ENCODE data around the gene CLDN7. TPM values are rescaled to one million over a fixed set of nuclear protein-coding genes. Genes with fewer than 3 reads are reported as not detected.

The CLDN7 gene
- total RNA-seq, 1 experiment from 2014 or later: 286 TPM

GRCh38 chr17:7214300-7215135 lies 47.8 kb downstream of the CLDN7 start:
- no TSS peak for BruUV-seq (replicated peaks)
- H4K20me1 ChIP-seq (ENCODE audit: insufficient read depth): no peaks in the 10 kb centered on the region
- ATAC-seq (peak; percentile 83), DNase-seq (ENCODE audit: low read depth, low spot score) (peak; percentile 96)
- peaks cover 10 to 55% of the 10 kb centered on the region in 2 experiments; a peak in 3 of 4 replicates for H3K4me1 ChIP-seq (ENCODE audit: control insufficient read depth in 1 of 2, insufficient read depth in 2 of 2, low read length in 2 of 2)
- no peaks in the 10 kb centered on the region for H3K79me2 ChIP-seq (ENCODE audit: insufficient read depth, low read length)
- peak overlapping the region; percentile 43 for H3K9ac ChIP-seq (ENCODE audit: low read length)
- H3K9me2 ChIP-seq (ENCODE audit: insufficient read depth): no peaks in the 10 kb centered on the region
- peak overlapping the region; percentile 43 for H3K27ac ChIP-seq (ENCODE audit: low read depth, low read length)
- ChIA-PET CTCF (interaction anchor here (1.0 to 2.7 kb wide), 3 partner anchors 52 to 179 kb away, joined by 3 to 19 read pairs (median 3); partner anchors contain the start of gene SLC16A13), POLR2A (interaction anchor here (0.5 to 1.3 kb wide), 4 partner anchors 23 to 169 kb away, joined by 3 to 4 read pairs (median 4); partner anchors contain the start of gene GABARAP), RAD21 (ENCODE audit: low non-redundant PET in 1 of 2, low total read pairs in 2 of 2, uncharacterized antibody in 2 of 2, unreplicated experiment in 2 of 2) (interaction anchor here (0.7 to 1.1 kb wide), 2 partner anchors 169 to 1755 kb away, joined by 3 read pairs; no protein-coding TSS in a partner anchor)
- no peaks in the 10 kb centered on the region for H3K27me3 ChIP-seq (ENCODE audit: insufficient read depth, low read length)
- no peaks in the 10 kb centered on the region for H3K36me3 ChIP-seq (ENCODE audit: control insufficient read depth in 1 of 2, insufficient read depth in 2 of 2, low read length in 2 of 2)
- no peak overlapping the region for H2AFZ ChIP-seq (ENCODE audit: low read depth, low read length, poor library complexity, severe bottlenecking)
- H3K9me3 ChIP-seq (ENCODE audit: control insufficient read depth in 1 of 2, insufficient read depth in 1 of 2, low read depth in 1 of 2, low read length in 2 of 2): no peaks in the 10 kb centered on the region
- peak overlapping the region; percentile 25 to 50 for H3K4me3 ChIP-seq (replicated peaks in 1 of 2; ENCODE audit: low read depth in 1 of 2, low read length in 2 of 2)
- intact Hi-C loops (cut with micrococcal nuclease): loop anchor here (1.0 kb wide), 1 partner anchor 168 kb away; no protein-coding TSS in a partner anchor
- H3K4me2 ChIP-seq (ENCODE audit: low read length): peak overlapping the region; percentile 68
- no peak; the same call in 1 of the 2 replicates for TF ChIP-seq SRF (IDR thresholded peaks at IDR 0.05; ENCODE audit: low read depth)
- no peak for TF ChIP-seq ELF1 (IDR thresholded peaks at IDR 0.05; ENCODE audit: borderline replicate concordance, low read depth)
- TF ChIP-seq FOSL1 (IDR thresholded peaks at IDR 0.05; ENCODE audit: low read depth): no peak
- no peak for TF ChIP-seq REST (IDR thresholded peaks at IDR 0.05; ENCODE audit: low read depth)
- TF ChIP-seq EGR1 (IDR thresholded peaks at IDR 0.05; ENCODE audit: low read depth): peak; percentile 85
- no peak for TF ChIP-seq ZBTB33 (IDR thresholded peaks at IDR 0.05; ENCODE audit: extremely low read depth, insufficient replicate concordance, low read length)
- peak; percentile 68 for TF ChIP-seq SP1 (IDR thresholded peaks at IDR 0.05; ENCODE audit: low read depth)
- TF ChIP-seq JUND (IDR thresholded peaks at IDR 0.05): no peak
- TF ChIP-seq CEBPB (IDR thresholded peaks at IDR 0.05; ENCODE audit: low read depth): no peak
- TF ChIP-seq MAX (IDR thresholded peaks at IDR 0.05): no peak
- no peak for TF ChIP-seq TCF7L2 (IDR thresholded peaks at IDR 0.05; ENCODE audit: borderline replicate concordance, extremely low read depth, insufficient read depth, insufficient read length)
- no peak for TF ChIP-seq YY1 (IDR thresholded peaks at IDR 0.05; ENCODE audit: extremely low read depth, insufficient replicate concordance, low read depth, low read length)
- peak in 2 of 3 experiments; percentile 56 to 66; a peak in 4 of 6 replicates for TF ChIP-seq CTCF (IDR thresholded peaks at IDR 0.05 in 2 of 3, conservative IDR thresholded peaks at IDR 0.05 in 1 of 3; ENCODE audit: borderline replicate concordance in 1 of 3, insufficient read depth in 1 of 3, low read depth in 2 of 3, low read length in 2 of 3)
- no peak for TF ChIP-seq POLR2AphosphoS5 (IDR thresholded peaks at IDR 0.05; ENCODE audit: low read depth, low read length)
- no peak for TF ChIP-seq POLR2A (IDR thresholded peaks at IDR 0.05; ENCODE audit: borderline replicate concordance, extremely low read depth, insufficient read depth, insufficient read length)
- TF ChIP-seq EZH2phosphoT487 (IDR thresholded peaks at IDR 0.05; ENCODE audit: borderline replicate concordance): no peak
- TF ChIP-seq SIN3A (IDR thresholded peaks at IDR 0.05; ENCODE audit: low read depth): no peak
- no peak for TF ChIP-seq ZNF274 (IDR thresholded peaks at IDR 0.05; ENCODE audit: low read depth, low read length)

Measured in HCT116 (cell line).